Measurements from ENCODE around the gene KIAA1217.
"Not testable (repeated sequence)": the region's sequence is repeated elsewhere in the genome, so short reads cannot be mapped to it uniquely, and the experiment has no call there.

The KIAA1217 gene

GRCh38 chr10:24340446-24340845 is 131.5 kb downstream of the KIAA1217 start:
- DNase-seq (ENCODE audit: low spot score): no peak

DNA sequence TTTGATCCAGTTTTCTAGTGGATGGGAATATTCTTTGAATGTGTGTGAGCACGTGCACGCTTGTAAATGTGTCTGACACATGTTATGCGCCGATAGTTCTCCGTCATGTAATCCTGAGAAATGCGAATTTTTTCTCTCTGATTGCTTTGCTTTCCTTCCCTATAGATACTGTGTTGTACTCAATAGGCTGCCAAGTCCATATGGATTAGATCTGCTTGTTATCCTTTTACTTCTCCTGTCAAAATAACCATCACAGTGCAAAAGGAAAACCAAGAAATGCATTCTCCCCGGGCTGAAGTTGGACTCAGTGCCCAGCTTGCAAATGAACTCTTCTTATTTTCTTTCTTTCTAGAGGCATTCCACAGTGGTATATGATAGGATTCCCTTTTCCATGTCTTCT is 131.9 kb downstream of the KIAA1217 start:
- DNase-seq (ENCODE audit: low spot score): no peak

DNA sequence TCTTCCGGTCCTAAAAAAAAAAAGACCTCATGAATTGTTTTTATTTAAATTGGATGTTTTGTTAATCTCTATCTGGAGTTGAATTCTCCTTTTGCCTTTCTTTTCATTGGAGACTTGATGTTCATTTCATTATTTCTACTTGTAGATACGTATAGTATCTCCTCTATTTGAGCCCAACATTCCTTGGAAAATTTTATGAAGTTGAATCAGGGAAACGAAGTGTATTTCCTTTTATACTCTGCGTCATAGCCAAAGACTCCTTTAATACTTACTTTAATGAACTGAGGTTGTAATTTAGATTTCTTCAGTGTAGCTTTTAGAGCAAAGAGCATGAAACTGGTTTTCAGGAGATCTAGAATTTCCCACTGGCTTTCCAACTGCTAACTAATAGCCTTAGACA is 132.4 kb downstream of the KIAA1217 start:
- DNase-seq (ENCODE audit: low spot score): no peak

DNA sequence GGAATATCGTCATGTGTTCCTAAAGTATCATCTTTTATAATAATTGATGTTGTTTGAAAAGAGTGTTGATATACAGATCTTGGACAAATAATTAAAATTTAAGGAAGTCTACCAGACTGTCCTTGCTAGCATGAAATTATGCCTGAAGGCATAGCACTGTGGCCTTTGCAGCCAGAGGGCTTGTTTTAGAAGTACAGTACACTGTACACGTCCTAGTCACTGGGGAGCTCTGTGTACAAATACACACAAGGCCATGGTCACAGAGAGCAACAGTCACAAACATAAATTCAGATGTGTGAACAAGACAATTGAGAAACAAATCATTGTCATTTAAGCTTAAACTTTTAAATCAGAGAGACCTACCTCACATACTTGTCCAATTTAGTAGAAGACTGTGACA is 133.0 kb downstream of the KIAA1217 start:
- no peak for DNase-seq (ENCODE audit: low spot score)

DNA sequence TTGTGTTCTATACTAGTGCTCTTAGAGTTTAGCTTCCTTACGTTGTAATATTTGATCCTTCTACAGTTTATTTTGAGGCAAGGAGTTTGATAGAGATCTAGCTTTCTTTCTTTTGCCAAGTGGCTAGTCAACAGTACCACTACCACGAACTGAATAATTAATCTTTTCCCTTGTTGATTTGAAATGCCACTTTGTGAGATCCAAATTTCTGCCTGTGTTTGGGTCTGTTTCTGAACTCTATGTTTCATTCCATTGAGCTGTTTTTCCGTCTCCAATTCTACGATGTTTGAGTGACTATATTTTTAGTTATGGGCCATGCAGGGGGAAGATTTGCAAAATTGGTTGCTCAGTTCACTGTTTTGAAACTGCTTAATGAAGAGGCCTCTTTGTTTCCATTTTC is 134.7 kb downstream of the KIAA1217 start:
- DNase-seq (ENCODE audit: low spot score): no peak

DNA sequence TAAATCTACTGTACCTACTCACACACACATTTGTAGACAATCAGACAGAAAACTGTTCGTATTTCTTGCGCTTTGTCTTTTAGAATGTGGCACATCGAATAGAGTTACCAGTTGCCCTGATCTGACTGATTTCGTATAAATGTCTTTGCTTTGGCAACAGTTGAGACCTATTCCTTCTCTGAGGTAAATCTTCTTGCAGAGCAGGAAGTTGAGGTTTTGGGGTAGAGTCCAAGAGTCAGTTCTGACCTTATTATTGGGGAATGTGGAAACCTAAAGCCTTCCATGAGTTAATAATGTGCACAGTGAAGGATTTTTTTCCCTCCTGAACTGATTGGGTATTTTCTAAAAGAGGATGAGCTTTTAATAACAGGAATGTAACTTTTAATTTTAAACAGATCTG is 135.3 kb downstream of the KIAA1217 start:
- DNase-seq (ENCODE audit: low spot score): no peak

DNA sequence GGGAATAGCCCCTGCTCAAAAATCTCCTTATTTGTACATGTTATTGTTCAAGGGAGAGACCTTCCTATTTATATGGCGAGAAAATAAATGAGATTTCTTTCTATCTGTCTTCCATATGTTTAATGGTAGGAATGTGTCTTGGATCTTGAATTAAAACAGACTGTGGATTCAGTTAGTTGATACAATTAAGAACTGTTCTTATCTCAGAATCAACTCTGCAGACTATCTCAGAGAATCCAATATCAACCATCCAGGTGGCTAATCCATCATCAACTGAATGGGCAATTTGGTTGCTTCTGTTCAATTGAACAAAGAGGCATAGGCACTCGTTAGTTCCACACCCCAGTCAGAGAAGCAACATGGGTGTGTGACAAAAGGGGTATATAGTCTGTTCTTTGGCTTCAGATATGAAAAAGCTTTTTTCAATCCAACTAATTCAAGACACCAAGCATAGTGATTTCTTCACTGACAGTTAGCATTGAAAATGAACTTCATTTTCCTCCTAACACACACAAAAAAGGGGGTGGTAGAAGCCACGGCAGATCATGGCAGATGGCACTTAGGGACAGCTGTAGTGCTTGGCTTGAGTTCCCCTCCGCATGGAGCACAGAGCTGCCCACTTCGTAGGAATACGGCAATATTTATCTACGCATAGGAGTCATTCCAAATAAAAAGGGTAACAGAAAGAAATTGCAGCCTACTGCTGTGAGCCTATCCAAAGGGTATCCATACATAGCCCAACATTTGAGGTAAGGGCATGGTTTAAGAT is 135.9 kb downstream of the KIAA1217 start:
- DNase-seq (ENCODE audit: low spot score): no peak

DNA sequence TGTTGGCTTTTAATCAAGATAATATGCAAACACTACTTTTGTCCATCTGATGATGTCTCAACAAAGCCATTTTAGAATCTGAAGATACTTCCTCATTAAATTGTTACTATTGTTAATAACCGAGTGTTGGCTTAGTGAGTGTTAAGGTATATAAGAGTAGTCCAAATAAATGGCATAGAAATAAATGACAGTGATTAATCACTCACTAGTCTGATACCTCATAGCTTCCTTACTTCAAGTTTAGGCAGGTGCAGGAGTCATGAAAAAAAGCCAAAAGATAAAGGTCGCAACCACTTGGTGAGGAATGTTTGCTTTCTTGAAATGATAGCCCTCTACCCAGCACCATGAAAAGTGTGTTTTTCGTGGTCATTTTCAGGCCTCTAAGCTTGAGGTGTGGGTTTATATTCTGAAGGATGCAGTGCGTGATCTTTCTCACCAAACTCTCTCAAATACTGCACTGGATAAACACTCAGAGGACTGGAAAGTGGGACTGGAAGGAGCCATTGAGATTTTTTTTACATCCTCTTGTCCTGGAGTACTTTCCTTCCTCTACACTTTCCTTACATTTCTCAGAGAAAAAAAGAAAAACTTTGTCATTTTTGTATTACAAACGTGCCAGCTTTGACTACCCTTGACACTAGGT is 138.1 kb downstream of the KIAA1217 start:
- DNase-seq (ENCODE audit: low spot score): no peak

GRCh38 chr10:24349379-24350001 is 140.6 kb downstream of the KIAA1217 start:
- DNase-seq (ENCODE audit: low spot score): no peak

DNA sequence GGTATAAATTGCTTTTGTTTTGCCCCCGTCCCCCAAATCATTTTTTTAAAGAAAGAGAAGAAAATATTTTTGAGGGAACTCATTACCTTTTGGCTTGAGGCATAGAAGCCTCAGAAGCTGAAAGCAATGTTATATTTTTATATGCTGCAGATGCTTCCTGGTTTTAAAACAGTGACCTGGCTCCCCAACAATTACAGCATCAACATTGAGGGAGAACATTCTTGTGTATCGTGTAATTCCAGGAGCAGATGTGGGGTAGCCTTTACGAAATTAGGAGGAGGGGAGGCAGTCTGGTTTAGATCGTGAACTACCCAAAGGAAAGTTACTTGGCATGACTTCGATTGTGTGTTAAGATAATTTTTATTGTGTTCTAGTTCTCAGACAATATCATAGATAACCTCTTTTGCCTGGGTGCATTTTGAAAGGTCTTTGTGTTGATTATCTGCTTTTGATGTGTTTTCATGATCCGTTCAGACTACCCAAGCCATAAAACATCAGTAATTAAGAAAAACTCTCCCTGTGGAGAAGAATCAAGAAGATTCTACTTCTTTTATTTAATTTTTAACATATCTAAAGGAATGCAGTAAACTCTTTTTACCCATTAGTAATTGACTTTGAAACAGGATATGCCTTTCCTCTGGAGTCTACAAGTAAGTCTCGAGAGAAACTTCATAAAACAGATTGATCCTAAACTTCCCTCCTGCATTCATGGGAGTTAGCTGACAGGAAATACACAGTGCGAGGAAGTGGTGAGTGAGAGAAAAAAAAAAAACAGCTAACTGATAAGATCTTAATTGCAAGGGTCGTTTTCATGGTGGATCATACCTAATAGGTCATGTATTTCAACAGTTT is 141.4 kb downstream of the KIAA1217 start:
- DNase-seq (ENCODE audit: low spot score): no peak

GRCh38 chr10:24350922-24351225 is 141.9 kb downstream of the KIAA1217 start:
- DNase-seq (ENCODE audit: low spot score): not testable (repeated sequence)

GRCh38 chr10:24351961-24352360 is 143.0 kb downstream of the KIAA1217 start:
- no peak for DNase-seq (ENCODE audit: low spot score)

DNA sequence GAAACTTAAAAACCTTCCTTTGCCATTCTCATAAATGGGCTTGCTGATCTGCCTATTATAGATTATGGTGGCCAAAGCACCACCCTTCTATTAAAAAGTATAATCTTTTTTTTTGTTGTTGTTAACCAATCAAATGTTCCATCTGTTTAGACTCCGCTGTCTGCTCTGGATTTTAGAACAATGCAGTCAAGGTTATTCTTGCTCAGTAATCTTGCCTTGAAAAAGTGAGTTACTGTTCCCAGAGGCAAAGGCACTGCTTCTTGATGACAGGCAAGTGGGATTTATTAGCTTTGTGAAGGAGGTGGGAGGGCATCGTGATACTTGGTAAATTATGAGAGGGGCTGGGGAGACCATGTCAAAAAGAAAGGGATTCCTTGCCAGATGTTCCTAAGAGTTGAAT is 143.5 kb downstream of the KIAA1217 start:
- DNase-seq (ENCODE audit: low spot score): no peak

- DNase-seq (ENCODE audit: low spot score): no peak
Observed at GRCh38 chr10:24353319-24353718, 144.4 kb downstream of the KIAA1217 start.

DNA sequence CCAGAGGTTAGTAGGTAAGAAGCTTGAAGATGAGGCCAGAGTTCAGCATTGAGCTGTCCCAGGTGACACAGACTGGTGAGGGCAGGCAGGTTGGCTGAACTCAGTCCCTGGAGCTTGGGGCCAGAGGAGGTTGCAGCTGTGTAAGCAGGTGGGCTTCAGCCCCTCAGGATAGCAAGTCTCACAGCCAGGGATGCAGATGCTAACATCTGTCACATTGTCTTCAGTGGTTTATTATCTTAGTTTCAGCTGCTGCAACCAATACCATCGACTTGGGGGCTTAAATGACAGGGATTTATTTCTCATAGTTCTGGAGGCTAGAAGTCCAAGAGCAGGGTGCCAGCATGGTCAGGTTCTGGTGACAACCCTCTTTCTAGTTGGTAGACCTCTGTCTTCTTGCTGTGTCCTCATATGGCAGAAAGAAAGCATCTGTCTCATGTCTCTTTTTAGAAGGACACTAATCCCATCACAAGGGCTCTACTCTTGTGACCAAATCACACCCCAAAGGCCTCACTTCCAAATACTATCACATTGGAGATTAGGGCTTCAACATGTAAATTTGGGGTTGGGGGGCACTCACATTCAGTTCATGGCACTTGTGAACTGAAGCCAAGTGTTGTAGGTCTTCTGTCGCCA is 146.2 kb downstream of the KIAA1217 start:
- DNase-seq (ENCODE audit: low spot score): no peak

GRCh38 chr10:24357344-24358004 is 148.5 kb downstream of the KIAA1217 start:
- DNase-seq (ENCODE audit: low spot score): no peak

GRCh38 chr10:24358022-24358421 is 149.1 kb downstream of the KIAA1217 start:
- DNase-seq (ENCODE audit: low spot score): no peak

GRCh38 chr10:24360282-24361127 is 151.6 kb downstream of the KIAA1217 start:
- DNase-seq (ENCODE audit: low spot score): peak; percentile 3

DNA sequence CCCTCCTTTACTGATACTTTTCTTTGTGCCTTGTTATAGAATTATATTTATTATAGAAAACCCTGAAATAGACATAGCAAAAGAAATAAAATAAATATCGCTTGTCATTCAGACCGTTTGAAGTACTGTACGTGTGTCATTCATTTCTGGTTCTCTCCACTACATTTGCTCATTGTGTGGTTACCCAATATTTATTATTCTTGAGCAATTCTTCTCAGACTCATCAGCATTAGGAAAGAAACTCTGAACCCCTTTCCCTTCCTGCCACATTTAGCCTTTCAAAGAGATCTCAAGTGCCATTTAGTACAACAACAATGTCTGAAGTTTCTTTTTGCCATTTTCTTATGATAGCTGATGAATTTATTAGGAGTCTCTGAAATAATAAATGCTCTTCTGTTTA is 154.1 kb downstream of the KIAA1217 start:
- DNase-seq (ENCODE audit: low spot score): no peak

DNA sequence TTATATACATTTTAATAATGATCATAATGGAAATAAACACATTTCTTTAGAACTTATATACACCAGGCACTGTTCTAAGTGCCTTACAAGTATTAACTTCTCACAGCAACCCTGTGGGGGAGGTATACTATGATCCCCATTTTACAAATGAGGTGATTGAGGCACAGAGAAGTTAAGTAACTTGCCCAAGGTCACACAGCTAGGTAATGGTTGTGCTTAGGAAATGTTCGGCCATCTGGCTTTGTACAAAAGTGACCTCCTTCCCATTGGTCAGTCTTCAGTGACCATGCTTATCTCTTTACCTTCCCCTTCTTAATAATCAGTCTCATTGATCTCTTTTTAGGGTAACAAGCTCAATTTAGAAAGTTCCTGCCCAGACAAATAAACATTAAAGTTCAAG is 158.8 kb downstream of the KIAA1217 start:
- DNase-seq (ENCODE audit: low spot score): no peak

DNA sequence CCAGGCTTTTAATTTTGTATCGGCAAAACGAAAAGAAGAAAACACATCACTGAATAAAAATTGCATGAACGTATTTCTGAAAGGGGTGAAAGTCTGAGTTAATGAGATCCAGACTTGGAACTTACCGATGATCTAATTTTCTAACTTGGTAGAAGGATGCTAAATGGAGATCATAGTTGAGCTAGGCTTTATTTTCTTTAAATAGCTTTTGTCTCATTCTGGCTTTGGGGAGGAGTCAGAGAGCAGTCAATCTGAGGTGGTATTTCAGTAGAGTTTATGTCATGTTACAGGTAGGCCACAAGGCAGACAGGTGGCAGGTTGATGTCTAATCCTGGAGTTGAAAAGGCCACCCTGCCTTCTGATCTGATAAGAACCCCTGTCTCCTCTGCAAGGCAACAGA is 161.9 kb downstream of the KIAA1217 start:
- DNase-seq (ENCODE audit: low spot score): no peak

All from hematopoietic multipotent progenitor cell treated with erythropoietin and hydrocortisone succinate and interleukin-3 and kit ligand, for 15 days (in vitro differentiated cells).